ENCODE results near the gene SERPINA9. TPM values are rescaled to one million over a fixed set of nuclear protein-coding genes. Genes with fewer than 3 reads are reported as not detected.

The SERPINA9 gene
- total RNA-seq, 4 donors from 2014 or later: not detected

DNA sequence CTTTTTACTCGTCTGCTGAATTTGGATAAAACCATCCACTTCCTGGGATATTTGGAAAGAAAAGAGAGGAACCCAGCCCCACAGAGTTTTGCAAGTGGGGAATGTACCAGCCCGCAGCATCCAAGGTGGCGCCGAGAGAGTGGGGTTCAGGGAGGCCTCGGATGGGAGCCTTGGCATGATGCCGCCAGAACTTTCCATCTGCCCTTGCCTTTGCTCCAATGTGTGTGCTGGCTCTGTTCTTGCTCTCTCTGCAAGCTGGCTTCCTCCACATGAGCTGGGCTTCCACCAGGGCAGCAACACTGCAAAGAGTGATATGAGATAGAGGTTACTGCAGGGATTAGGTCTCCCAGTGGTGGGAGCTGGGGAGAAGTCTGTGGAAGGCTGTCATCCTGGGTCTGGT lies 39.9 kb upstream of the SERPINA9 start:
- no peak for TF ChIP-seq CTCF (IDR thresholded peaks at IDR 0.05; ENCODE audit: low read depth)

- no peak for TF ChIP-seq CTCF (IDR thresholded peaks at IDR 0.05; ENCODE audit: low read depth)
Observed at GRCh38 chr14:94515426-94515825, 39.4 kb upstream of the SERPINA9 start.

DNA sequence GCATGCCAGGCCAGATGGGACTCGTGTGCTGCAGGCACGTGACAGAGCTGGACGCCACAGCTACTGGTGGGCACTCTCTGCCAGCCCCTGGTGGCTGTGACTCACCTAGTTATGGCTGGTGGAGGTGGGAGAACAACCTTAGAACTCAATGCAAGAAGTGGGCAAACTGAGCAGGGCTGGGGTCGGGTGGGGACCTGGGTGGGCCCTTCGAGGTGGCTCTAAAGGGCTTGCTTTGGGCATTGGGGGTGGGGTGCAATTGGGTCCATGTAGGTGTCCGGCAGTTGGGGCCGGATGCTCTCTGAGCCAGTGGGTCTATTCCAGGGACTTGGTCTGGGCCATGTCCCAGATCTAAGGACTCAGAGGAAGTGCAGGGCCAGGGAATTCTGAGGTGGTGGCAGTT lies 38.4 kb upstream of the SERPINA9 start:
- TF ChIP-seq CTCF (IDR thresholded peaks at IDR 0.05; ENCODE audit: low read depth): no peak

DNA sequence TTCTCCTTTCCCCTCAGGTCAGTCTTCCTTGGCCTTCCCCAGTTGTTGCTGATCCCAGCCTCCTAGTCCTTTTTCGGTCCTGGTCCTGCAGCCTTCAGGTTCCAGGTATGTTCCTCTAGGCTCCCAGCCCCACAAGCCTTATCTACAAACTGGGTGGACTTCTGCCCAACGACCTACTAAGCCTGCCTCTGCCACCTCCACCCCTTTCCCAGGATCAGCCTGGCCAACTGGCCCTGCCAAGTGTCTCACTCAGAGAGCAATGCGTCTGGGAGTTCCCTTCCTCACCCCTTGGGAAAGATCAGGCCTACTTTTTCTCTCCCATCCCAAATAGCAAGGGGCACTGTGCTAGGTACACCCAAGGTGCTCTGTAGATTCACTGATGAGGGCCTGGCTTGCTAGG lies 33.4 kb upstream of the SERPINA9 start, which contains the start of gene SERPINA12:
Gene SERPINA12 (minus strand): TSS at position 114 of the 400 bp plus-strand sequence. CDS start 11,072 bp downstream, outside the sequence.
- no peak for TF ChIP-seq CTCF (IDR thresholded peaks at IDR 0.05; ENCODE audit: low read depth)

DNA sequence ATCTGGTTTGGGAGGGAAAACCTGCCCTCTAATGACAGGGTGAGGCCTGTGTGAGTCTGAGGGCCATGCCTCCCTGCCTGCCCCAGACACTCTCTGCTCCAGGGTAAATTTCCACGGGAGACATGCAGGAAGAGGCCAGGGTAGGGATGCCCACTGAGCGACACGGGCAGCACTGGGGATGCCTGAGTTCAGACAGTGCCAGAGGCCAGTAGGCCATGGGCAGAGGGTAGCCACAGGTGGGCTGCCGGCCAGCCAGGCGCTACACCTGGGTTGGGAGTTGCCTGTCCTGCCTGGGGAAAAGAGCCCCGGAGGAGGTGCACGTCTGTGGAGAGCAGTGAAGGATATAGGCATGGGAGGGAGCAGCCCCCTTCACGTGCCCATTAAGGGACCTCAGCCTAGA lies 29.6 kb upstream of the SERPINA9 start:
- no peak for TF ChIP-seq CTCF (IDR thresholded peaks at IDR 0.05; ENCODE audit: low read depth)

DNA sequence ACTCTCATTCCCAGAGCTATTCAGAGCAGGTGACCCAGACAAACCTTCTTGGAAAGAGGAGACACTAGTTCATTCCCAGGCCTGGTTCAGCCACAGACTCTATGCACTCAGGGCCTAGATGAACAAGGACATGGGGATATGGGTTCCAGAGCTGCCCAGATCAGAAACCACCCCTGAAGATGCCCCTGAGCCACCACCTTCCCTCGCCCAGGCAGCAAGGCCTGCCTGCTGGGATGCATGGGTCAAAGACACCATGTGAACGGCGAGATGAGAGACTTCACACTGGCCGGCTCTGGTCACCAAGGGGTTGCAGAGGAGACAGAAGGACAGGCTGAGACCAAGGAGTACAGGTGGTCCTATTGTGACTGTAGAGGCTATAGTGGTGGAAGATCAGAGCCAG lies 29.2 kb upstream of the SERPINA9 start:
- no peak for TF ChIP-seq CTCF (IDR thresholded peaks at IDR 0.05; ENCODE audit: low read depth)

GRCh38 chr14:94501588-94502516 lies 25.9 kb upstream of the SERPINA9 start:
- TF ChIP-seq CTCF (IDR thresholded peaks at IDR 0.05; ENCODE audit: low read depth): no peak
